ENCODE data around the gene ARRDC1.

DNA sequence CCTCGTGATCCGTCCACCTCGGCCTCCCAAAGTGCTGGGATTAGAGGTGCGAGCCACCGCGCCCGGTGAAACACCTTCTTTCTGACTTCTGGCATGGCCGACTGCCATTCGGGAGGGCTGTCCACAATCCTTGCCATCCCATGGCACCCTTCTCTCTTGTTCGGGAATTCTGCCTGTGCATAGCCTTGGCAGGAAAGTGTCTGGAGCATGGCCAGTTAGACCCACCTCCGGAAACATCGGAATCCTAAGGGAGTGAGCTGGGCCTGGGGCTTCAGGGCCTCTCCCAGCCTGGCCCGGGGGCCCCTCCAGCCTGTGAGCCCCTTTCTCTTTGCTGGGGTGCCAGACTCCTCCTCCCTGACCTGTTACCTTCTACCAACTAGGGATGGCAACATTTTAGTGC lies 1.6 kb upstream of the ARRDC1 start:
- no peak for TF ChIP-seq GATA2 (IDR thresholded peaks at IDR 0.05; ENCODE audit: low read depth, low read length)
- no peak for TF ChIP-seq GATA3 (IDR thresholded peaks at IDR 0.05; ENCODE audit: low read depth, low read length)

Data from SH-SY5Y (cell line).